EH (cell line): ENCODE measurements around the gene LRCOL1.
"Not testable (repeated sequence)": the region's sequence is repeated elsewhere in the genome, so short reads cannot be mapped to it uniquely, and the experiment has no call there.

ENCODE experiments used
- DNase-seq: peaks from one replicate; pipeline ENCODE4 v3.0.0-alpha.2; 2015; ENCODE audit warnings: low read depth

The LRCOL1 gene

DNA sequence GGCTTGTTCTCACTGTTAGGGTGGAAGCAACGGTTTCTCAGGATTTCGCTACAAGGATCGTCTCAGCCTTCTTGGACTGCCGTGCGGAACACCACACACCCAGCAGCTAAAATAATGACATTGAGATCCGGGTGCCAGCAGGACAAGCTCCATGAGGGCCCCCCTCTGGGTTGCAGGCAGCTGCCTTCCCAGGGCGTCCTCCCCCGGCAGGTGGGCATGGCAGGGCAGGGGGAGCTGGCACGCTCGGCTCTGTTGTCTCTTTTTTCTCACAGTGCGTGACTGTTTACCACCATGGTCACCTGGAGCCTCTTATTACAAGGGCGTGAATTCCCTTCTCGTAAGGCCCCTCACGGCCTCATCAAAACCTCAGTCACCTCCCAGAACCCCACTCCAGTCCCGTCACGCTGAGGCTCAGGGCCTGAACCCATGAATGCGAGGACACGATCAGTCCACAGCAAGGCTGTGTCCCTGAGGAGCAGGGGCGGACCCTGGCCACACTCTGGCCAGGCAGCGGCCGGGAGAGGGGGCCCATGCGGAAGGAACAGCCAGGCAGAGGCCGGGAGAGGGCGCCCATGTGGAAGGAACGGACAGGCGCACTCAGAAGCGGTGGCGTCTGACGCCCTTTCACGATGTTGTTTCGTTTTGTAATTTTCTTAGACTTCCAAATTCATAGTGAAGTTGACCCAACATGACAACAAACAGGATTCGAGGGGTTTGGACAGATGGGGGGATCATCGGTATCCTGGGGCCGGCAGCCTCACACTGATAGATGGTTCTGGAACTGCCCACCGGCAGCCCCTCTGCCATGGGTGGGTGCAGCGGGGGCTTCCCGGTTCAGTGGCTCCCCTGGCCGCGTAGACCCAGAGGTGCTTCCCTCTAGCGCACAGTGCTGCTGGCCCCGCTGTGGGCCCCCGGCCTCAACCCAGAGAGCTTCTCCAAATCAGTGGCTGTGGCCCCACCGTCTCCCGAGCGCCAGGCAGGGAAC lies 10.0 kb downstream of the LRCOL1 start:
- peak; percentile 66 for DNase-seq

DNA sequence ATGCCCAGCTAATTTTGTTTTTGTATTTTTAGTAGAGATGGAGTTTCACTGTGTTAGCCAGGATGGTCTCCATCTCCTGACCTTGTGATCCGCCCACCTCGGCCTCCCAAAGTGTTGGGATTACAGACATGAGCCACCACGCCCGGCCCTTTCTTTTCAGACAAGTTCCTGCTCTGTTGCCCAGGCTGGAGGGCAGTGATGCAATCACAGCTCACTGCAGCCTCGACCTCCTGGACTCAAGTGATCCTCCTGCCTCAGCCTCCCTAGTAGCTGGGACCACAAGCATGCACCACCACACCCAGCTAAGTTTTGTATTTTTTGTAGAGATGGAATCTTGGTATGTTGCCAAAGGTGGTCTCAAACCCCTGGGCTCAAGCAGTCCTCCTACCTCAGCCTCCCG lies 10.9 kb downstream of the LRCOL1 start:
- not testable (repeated sequence) for DNase-seq

DNA sequence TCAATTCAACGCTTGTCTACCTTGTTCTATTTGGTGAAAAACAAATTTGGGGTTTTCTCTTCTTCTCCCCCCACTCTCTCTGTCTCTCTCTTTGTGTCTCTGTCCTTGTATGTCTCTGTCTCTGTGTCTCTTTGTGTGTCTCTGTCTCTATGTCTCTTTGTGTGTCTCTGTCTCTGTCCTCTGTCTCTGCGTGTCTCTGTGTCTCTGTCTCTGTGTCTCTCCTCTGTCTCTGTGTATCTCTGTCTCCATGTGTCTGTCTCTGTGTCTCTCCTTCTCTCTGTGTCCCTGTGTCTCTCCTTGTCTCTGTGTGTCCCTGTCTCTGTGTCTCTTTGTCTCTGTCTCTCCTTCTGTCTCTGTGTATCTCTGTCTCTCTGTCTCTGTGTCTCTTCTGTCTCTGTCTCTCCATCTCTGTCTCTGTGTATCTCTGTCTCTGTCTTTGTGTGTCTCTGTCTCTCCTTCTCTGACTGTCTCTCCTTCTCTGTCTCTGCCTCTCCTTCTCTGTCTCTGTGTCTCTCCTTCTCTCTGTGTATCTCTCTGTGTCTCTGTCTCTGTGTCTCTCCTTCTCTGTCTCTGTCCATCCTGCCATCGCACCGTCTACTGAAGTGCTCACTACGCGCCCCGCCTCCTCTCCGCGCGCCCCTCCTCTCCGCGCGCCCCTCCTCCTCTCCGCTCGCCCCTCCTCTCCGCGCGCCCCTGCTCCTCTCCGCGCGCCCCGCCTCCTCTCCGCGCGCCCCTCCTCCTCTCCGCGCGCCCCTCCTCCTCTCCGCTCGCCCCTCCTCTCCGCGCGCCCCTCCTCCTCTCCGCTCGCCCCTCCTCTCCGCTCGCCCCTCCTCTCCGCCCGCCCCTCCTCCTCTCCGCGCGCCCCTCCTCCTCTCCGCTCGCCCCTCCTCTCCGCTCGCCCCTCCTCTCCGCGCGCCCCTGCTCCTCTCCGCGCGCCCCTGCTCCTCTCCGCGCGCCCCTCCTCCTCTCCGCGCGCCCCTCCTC lies 12.8 kb downstream of the LRCOL1 start:
- peak; percentile 75 for DNase-seq

DNA sequence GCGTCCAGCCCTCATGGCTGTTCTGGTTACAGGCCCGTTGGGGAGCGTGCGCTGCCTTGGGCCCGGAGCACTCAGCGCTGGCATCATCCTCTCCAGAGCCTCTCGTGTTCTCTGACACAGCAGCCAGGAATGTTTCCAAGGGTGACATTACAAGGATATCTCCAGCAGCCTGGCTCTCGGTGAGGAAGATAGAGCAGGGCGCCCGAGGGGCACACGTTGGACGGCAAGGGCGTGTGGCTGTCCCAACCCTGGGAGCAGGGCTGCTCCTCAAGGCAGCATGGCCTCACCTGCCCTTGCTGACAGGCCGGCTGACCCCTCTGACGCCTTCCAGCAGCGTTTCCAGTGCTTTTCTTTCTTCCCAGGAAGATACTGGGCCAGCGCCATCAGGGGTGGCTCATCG lies 14.4 kb downstream of the LRCOL1 start:
- peak; percentile 85 for DNase-seq

DNA sequence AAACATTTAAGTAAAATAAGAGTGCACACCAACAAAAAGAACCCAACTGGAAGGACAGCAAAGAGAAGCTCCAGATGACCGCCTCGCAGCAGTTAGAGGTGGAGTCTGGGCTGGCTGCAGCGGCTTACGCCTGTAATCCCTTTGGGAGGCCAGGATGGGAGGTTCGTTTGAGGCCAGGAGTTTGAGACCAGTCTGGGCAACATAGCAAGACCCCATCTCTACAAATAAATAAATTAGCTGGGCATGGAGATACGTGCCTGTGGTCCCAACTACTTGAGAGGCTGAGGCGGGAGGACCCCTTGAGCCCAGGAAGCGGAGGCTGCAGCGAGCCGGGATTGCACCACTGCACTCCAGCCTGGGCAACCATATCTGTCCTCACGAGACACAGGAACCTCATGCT lies 15.2 kb downstream of the LRCOL1 start:
- DNase-seq, result no peak

DNA sequence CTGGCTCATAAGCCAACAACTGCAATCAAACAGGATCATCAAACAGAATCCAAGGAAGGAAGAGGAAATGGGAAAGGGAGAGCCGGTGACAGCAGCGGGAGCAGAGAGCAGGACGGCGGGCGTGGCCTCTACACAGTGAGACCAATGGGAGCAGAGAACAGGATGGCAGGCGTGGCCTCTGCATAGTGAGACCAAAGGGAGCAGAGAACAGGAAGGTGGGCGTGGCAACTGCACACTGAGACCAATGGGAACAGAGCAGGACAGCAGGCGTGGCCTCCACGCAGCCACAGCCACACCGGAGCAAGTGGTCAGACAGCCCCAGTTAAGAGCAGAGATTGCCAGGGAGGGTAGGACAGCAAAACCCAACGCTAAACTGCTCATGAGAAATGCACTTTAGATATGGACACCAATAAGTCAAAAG lies 16.4 kb downstream of the LRCOL1 start:
- peak; percentile 98 for DNase-seq

DNA sequence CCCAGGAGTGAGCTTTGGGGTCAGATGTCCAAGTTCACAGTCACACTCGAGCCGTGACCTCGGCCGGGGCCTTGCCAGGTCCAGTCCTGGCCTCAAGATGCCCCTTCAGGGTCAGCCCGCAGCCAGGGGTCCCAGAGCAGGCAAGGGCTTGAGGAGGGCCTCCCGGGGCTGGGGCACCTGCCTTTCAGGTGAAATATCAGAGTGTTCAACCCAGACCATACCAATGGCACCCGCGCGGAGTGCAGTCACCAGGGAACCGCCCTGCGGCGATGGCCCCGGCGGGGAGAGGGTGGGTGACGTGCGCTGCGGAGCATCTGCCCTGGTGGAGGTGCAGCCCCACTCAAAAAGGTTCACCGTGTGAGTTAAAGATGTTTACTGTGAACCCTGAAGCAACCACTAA lies 16.9 kb downstream of the LRCOL1 start:
- DNase-seq, result no peak

DNA sequence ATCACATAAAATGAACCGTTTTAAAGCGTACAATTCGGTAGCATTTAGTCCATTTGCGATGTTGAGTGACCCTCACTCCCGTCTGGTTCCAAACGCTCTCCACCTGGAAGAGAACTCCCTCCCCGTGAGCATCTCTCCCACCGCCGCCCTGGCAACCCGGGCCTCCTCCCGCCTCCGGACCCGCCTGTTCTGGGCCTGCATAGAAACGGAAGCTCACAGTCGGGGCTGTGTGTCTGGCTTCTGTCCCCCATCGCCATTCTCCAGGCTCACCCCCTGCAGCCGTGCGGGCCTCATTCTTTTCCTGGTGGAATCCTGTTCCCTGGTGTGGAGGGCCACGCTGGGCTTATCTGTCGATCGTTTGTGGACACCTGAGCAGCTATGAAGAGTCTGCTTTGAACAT lies 17.3 kb downstream of the LRCOL1 start:
- no peak for DNase-seq

DNA sequence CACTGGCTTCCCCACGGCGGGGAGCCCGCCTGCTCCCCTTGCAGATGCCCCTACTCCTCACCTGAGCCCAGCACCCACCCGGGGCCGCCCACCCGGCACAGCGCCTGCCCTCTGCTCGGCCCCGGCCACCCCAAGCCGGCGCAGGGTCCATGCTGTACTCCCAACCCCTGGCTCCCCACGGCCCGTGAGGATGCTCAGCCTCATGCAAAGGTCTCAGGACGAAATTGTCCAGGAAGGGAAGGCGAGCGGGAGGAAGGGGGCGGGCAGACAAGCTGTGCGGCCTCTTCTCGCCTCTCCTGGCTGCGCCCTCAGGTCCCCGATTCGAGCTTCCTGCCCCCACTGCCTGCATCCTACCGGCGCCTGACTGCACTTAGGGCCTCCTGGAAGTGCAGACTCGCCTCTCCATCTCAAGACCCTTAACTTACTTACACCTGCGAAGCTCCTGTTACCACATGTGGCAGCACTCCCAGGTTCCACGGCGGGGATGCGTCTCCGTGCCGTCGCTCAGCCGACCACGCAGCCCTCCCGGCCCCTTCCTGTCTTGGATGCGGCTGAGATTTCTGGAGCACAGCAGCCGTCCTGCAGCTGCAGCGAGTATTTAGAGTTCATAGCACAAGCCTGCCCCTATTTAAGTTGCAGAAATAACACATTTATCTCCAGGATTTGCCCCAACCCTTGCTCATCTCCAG lies 18.0 kb downstream of the LRCOL1 start:
- DNase-seq, result no peak

DNA sequence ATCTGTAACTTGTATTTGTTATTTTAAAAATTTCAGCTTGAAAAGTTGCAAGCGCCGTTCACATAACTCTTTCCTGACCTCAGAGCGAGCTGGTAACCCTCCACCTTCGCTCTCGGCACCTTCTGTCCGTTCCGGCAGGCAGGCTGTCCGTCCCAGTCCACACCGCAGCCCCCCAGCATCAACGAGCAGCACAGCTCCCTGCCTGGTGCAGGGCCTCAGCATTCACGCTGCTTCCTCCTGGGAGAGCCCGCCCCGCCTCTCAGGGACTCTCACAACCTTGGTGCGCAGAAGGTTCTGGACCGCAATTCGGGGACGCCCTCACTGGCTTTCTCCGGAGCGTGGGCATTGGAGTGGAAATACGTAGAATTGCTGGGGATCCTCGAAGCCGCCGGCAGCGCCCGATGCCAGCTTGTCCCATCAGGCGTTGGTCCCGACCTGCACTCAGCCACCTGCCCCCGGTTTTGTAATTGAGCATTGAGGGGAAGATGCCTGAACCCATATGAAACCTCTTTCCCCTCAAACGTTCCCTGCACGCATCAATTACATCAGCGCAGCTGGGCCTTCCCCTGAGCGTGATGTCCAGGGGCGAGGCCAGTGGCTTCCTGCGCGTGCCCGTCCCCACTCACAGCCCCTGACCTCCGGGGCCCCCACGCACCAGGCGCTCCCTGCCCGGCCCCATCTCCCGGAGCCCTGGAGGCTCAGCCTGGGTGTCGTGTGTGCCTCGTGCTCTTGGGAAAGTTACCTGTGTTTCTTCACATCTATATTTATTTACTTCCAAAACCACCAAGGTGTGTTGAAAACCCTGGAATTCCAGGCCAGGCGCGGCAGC lies 19.1 kb downstream of the LRCOL1 start:
- DNase-seq, result no peak

DNA sequence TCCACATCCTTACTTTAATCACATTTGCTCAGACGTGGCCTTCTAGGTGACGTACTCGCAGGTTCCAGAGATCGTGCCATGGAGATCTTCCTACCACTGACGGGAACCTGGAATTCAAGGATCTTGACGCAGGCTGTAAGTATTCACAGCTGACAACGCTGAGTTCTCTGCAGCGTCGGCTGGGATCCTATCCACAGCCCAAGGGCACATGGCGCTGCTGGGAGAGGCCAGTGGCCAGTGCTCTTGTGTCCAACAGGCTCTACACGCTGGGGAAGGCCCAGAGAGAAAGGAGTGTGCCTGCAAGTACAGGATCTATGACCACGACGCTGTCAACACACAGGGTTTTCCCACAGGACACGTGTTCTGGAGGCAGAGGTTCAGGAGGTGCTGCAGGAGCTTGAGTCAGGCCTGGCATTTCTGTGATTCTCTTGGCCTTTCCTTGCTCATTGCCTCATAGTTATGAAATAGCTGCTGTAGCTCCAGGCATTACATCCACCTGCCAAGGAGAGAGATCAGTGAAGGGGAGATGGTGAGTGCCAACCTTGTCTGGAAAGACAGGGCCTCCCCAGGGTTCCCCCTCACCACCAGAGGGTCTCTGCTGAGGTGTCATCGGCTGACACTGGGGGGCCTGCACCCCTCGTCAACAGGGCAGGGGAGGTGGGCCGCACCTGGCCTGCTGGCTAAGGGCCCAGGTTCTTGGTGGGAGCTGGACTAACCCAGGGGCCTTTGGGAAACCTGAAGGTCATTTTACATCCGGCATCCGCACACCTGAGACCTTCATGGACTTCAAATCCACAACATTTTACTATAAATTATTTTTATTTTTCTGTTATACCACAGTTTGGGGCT lies 21.3 kb downstream of the LRCOL1 start:
- DNase-seq, result peak; percentile 6

DNA sequence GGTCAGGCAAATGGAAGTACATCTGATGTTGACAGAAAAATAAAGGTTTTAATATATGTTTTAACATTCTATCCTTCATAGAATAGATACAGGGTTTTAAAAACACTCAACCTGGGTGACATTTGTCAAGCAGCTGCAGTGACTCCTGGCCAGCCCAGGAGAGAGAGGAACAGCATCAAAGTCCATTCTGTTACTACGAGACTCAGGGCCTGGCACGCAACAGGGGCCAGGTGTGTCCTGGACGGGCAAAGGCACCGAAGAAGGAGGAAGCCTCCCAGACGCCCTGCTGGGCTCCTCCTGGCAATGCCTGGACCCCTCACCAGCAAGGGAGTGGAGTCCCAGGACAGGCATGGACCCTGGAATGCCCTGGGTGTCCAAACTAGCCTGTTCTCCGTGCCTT lies 22.1 kb downstream of the LRCOL1 start:
- no peak for DNase-seq

DNA sequence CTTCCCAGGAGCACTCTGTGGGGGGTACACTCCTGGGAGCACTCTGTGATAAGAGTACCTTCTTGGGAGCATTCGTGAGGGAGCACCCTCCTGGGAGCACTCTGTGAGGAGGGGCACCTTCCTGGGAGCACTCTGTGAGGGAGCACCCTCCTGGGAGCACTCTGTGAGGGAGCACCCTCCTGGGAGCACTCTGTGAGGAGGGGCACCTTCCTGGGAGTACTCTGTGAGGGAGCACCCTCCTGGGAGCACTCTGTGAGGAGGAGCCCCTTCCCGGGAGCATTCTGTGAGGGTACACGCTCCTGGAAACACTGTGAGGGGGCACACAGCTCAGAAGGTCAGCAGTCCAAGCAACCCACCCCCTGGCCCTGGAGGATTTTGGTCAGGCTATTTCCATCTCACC lies 22.6 kb downstream of the LRCOL1 start:
- no peak for DNase-seq

DNA sequence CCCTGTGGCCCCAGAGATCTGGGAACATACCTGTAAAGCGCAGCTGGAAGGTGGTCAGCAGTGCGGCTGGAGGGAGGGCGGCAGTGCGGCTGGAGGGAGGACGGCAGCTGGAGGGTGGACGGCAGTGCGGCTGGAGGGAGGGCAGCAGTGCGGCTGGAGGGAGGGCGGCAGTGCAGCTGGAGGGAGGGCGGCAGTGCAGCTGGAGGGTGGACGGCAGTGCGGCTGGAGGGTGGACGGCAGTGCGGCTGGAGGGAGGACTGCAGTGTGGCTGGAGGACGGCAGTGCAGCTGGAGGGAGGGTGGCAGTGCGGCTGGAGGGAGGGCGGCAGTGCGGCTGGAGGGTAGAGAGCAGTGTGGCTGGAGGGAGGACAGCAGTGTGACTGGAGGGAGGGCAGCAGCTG lies 23.5 kb downstream of the LRCOL1 start:
- DNase-seq, result no peak

DNA sequence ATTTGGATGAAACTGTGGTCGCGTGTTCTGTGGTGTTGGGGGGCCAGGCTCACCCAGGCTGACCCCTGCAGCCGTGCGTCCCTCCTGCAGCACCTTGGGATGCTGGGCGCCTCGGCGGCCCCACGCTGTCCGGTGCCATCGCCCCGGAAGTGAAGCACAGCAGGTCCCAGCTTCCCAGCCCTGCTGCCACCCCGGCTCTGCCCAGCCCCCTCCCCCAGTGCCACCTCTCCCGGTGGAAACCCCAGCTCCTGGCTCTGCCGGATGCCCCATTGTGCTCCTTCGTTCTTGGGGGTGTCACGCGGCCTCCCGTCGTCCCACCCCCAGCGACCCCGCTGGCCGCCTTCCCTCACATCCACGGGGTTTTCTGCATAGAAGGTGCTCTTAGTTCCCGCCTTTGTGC lies 25.2 kb downstream of the LRCOL1 start:
- no peak for DNase-seq

DNA sequence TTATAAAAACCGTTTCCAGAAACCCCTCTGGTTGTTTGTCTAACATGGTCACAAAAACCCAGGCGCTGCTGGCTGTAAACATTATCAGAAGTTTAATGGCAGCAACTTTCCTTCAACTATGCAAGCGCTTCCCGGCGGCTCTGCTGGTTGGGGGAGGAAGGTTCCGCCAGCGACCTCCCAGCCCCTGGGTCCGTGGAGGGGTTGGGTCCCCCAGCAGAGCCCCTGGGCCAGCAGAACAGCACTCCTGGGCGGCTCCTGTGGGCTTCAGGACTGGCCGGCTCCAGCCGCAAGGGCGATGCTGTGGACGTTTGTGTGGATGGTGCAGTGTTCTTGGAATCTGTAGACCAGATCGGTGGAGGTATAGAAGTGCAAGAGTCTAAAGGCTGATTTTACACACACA lies 26.0 kb downstream of the LRCOL1 start:
- DNase-seq, result no peak

DNA sequence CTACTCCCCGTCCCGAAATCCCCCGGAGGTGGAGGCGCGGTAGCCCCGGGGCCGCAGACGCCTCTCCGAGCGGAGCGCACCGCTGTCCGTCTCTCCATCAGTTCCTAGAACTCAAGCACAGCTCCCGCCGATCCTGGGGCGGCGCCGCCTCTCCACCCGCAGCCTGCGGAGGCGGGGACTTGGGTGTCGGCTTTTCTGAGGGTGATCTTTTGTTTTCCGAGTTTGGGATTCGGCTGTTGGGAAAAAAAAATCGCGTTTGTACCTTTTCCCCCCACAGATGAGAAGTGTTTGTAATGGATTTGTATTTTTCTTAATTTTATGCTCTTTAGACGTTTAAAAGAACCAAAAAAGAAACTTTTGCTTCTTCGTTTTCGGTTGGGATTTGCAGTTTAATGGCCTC lies 26.6 kb downstream of the LRCOL1 start:
- DNase-seq, result no peak

DNA sequence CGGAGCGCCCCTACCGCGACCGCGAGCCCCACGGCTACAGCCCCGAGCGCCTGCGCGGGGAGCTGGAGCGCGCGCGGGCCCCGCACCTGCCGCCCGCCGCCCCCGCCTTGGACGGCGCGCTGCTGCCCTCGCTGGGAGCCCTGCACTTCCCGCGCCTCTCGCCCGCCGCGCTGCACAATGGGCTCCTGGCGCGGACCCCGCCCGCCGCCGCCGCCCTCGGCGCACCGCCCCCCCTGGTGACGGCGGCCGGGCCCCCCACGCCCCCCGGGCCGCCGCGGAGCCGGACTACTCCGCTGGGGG lies 27.0 kb downstream of the LRCOL1 start:
- no peak for DNase-seq

DNA sequence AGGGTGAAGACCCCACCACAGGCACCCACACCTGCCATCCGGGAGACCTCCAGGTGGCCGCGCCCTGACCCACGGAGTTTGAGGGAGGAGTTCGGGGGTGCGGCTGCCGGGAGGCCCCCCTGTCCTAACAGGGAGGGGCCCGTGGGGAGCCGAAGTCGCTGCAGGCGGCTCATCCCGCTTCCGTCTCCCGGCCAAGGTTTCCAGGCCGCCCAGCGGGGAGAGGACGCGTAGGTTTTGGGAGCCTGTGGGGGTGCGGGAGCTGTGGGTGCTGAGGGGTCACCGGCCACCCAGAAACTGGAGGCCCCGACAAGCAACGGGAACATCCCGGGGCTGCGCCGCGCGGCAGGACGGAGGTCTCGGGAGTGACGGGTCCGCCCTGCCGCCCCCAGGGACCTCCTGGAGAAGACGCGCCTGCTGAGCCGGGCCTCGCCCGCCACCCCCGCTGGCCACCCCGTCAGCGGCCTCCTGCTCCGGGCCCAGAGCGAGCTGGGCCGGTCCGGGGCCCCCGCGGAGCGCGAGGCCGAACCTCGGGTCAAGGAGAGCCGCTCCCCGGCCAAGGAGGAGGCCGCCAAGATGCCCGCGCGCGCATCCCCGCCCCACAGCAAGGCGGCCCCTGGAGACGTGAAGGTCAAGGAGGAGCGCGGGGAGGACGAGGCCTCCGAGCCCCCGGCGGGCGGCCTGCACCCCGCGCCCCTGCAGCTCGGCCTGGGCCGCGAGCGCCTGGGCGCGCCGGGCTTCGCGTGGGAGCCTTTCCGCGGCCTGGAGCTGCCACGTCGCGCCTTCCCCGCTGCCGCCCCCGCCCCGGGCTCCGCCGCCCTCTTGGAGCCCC lies 27.6 kb downstream of the LRCOL1 start:
- no peak for DNase-seq

DNA sequence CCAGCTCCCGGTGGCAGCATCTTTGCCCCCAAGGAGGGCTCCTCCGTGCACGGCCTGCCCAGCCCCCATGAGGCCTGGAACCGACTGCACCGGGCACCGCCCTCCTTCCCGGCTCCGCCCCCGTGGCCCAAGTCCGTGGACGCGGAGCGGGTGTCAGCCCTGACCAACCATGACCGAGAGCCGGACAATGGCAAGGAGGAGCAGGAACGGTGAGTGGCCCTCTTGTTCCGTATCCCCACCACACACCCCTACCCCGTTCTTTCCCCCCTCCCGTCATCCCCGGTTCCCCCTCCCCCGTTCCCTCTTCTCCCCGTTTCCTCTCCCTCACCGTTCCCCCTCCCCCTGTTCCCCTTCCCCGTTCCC lies 28.3 kb downstream of the LRCOL1 start:
- no peak for DNase-seq
